Measurements from ENCODE around the gene ENTR1.

DNA sequence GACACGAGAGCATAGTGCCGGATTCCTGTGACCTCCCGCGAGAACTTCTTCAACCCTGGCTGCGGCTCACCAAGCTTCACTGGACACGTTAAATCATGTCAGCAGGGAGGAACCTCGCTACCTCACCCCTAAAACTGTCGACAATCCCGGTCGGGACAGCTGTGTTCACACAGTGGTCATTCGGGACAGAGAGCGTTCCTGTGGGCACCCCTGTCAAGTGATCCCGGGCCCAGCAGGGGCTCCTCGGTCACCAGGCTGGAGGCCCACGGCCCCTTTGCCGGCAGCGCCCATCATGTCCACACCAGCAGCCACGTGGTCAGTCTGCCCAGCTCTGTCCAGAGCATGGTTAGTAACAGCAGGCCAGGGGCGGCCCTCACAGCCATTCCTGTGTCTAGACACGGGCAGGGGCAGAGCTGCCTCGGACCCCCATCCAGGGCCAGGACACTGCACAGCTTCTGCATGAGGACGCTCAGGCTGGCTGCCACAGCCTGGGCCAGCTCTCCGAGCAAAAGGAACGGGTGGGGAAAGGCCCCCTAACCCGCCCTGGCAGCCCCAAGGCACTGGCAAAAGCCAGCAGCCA, 25.7 kb upstream of the ENTR1 start:
- TF ChIP-seq RAD21 (conservative IDR thresholded peaks at IDR 0.05) (no peak), EZH2 (IDR thresholded peaks at IDR 0.05; ENCODE audit: borderline replicate concordance, insufficient read depth, low read length, poor library complexity, severe bottlenecking) (no peak), EP300 (conservative IDR thresholded peaks at IDR 0.05; ENCODE audit: poor library complexity, severe bottlenecking) (no peak), SMC3 (conservative IDR thresholded peaks at IDR 0.05; ENCODE audit: poor library complexity) (no peak), TAF1 (IDR thresholded peaks at IDR 0.05; ENCODE audit: low read depth) (no peak), MXI1 (conservative IDR thresholded peaks at IDR 0.05; ENCODE audit: poor library complexity, severe bottlenecking) (no peak), POLR2AphosphoS5 (IDR thresholded peaks at IDR 0.05) (no peak)
- TF ChIP-seq, protein P1, sequence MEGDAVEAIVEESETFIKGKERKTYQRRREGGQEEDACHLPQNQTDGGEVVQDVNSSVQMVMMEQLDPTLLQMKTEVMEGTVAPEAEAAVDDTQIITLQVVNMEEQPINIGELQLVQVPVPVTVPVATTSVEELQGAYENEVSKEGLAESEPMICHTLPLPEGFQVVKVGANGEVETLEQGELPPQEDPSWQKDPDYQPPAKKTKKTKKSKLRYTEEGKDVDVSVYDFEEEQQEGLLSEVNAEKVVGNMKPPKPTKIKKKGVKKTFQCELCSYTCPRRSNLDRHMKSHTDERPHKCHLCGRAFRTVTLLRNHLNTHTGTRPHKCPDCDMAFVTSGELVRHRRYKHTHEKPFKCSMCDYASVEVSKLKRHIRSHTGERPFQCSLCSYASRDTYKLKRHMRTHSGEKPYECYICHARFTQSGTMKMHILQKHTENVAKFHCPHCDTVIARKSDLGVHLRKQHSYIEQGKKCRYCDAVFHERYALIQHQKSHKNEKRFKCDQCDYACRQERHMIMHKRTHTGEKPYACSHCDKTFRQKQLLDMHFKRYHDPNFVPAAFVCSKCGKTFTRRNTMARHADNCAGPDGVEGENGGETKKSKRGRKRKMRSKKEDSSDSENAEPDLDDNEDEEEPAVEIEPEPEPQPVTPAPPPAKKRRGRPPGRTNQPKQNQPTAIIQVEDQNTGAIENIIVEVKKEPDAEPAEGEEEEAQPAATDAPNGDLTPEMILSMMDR (IDR thresholded peaks at IDR 0.05; ENCODE audit: poor library complexity, severe bottlenecking) = no peak
- TF ChIP-seq, protein P2, sequence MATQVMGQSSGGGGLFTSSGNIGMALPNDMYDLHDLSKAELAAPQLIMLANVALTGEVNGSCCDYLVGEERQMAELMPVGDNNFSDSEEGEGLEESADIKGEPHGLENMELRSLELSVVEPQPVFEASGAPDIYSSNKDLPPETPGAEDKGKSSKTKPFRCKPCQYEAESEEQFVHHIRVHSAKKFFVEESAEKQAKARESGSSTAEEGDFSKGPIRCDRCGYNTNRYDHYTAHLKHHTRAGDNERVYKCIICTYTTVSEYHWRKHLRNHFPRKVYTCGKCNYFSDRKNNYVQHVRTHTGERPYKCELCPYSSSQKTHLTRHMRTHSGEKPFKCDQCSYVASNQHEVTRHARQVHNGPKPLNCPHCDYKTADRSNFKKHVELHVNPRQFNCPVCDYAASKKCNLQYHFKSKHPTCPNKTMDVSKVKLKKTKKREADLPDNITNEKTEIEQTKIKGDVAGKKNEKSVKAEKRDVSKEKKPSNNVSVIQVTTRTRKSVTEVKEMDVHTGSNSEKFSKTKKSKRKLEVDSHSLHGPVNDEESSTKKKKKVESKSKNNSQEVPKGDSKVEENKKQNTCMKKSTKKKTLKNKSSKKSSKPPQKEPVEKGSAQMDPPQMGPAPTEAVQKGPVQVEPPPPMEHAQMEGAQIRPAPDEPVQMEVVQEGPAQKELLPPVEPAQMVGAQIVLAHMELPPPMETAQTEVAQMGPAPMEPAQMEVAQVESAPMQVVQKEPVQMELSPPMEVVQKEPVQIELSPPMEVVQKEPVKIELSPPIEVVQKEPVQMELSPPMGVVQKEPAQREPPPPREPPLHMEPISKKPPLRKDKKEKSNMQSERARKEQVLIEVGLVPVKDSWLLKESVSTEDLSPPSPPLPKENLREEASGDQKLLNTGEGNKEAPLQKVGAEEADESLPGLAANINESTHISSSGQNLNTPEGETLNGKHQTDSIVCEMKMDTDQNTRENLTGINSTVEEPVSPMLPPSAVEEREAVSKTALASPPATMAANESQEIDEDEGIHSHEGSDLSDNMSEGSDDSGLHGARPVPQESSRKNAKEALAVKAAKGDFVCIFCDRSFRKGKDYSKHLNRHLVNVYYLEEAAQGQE (IDR thresholded peaks at IDR 0.05; ENCODE audit: borderline replicate concordance) = no peak

All from neural cell (in vitro differentiated cells).